DND-41 (cell line): ENCODE results near the gene CCDC81.
"Not testable (repeated sequence)": the region's sequence is repeated elsewhere in the genome, so short reads cannot be mapped to it uniquely, and the experiment has no call there.

Experiments
- ATAC-seq: fragments of 200-7000 bp; cut with Tn5 transposase; 3 replicates; pipeline ENCODE4 v1.9.1; 2021; ENCODE audit warnings: low read depth; ENCODE audit not compliant: insufficient read depth
- DNase-seq: peaks from one replicate; pipeline ENCODE4 v3.0.0-alpha.2; 2020
- H2AFZ ChIP-seq: 2 replicates; pipeline ENCODE4 v1.6.0; 2012; ENCODE audit warnings: low read depth, low read length
- H3K27ac ChIP-seq: 2 replicates; pipeline ENCODE4 v1.5.1; 2012; ENCODE audit warnings: low read length, inconsistent platforms
- H3K27me3 ChIP-seq: fragments of 200-600 bp; sonication (generic); 2 replicates; pipeline ENCODE4 v1.6.0; 2012; ENCODE audit warnings: low read length, mild to moderate bottlenecking, inconsistent platforms; ENCODE audit not compliant: insufficient read depth, poor library complexity
- H3K36me3 ChIP-seq: 2 replicates; pipeline ENCODE4 v1.5.1; 2012; ENCODE audit warnings: low read length, inconsistent platforms; ENCODE audit not compliant: insufficient read depth
- H3K4me1 ChIP-seq: 2 replicates; pipeline ENCODE4 v1.5.1; 2012; ENCODE audit warnings: mild to moderate bottlenecking, low read length; ENCODE audit not compliant: insufficient read depth
- H3K4me2 ChIP-seq: 2 replicates; pipeline ENCODE4 v1.6.0; 2012; ENCODE audit warnings: mild to moderate bottlenecking, moderate library complexity, low read length, inconsistent platforms; ENCODE audit not compliant: insufficient read depth
- H3K4me3 ChIP-seq, 2 experiments: fragments of 200-600 bp in 1 of 2; shearing (Covaris generic) in 1 of 2; 2 replicates each; pipeline ENCODE4 v1.5.1; 2012 to 2016; ENCODE audit warnings: inconsistent platforms in 2 of 2, low read length in 2 of 2, mild to moderate bottlenecking in 2 of 2, low read depth in 1 of 2, moderate library complexity in 1 of 2
- H3K79me2 ChIP-seq: 2 replicates; pipeline ENCODE4 v1.6.0; 2012; ENCODE audit warnings: low read length, inconsistent platforms; ENCODE audit not compliant: insufficient read depth
- H3K9ac ChIP-seq: 2 replicates; pipeline ENCODE4 v1.6.0; 2012; ENCODE audit warnings: low read depth, mild to moderate bottlenecking, inconsistent platforms, low read length, moderate library complexity
- H3K9me3 ChIP-seq: 2 replicates; pipeline ENCODE4 v1.5.1; 2012; ENCODE audit warnings: low read length, moderate library complexity, mild to moderate bottlenecking, inconsistent platforms; ENCODE audit not compliant: insufficient read depth, severe bottlenecking
- H4K20me1 ChIP-seq: 2 replicates; pipeline ENCODE4 v1.6.0; 2012; ENCODE audit warnings: low read length; ENCODE audit not compliant: insufficient read depth
- EZH2 ChIP-seq: IDR thresholded peaks from 3 replicates; pipeline ENCODE4 v1.6.1; 2012; ENCODE audit warnings: borderline replicate concordance, low read depth, mild to moderate bottlenecking, moderate library complexity, low read length, inconsistent platforms; ENCODE audit not compliant: severe bottlenecking
- TF ChIP-seq, protein P1 (sequence below): IDR thresholded peaks from 2 replicates; pipeline ENCODE4 v1.5.1; 2012; ENCODE audit warnings: borderline replicate concordance, low read length, moderate library complexity, mild to moderate bottlenecking; ENCODE audit not compliant: poor library complexity, severe bottlenecking; ENCODE audit errors: extremely low read depth

CCDC81 gene

DNA sequence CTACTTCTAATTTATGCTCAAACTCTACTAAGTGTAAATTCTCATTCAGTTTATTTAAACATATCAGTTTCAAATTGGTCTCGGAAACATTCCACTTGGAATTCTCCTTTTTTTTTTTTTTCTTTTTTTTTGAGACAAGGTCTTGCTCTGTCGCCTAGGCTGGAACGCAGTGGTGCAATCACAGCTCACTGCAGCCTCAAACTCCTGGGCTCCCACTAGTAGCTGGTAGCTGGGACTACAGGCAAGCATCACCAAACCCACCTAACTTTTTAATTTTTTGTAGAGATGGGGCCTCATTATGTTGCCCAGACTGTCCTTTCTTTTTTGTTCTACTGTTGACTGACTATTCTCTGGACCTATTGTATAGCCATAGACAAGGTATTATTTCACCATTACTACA is 33.3 kb upstream of the CCDC81 start:
- no peaks in the 10 kb centered on the region for H3K4me1 ChIP-seq
- ATAC-seq = no peak
- H3K27ac ChIP-seq = no peak overlapping the region
- no peak overlapping the region for H2AFZ ChIP-seq
- no peak overlapping the region for H3K4me3 ChIP-seq
- H3K36me3 ChIP-seq = peaks cover 36% of the 10 kb centered on the region
- no peak overlapping the region for H3K4me2 ChIP-seq
- H3K79me2 ChIP-seq = 0 out of 2 replicates have a peak, but pooled peaks cover 4% of the 10 kb centered on the region
- DNase-seq = no peak
- TF ChIP-seq, protein P1, sequence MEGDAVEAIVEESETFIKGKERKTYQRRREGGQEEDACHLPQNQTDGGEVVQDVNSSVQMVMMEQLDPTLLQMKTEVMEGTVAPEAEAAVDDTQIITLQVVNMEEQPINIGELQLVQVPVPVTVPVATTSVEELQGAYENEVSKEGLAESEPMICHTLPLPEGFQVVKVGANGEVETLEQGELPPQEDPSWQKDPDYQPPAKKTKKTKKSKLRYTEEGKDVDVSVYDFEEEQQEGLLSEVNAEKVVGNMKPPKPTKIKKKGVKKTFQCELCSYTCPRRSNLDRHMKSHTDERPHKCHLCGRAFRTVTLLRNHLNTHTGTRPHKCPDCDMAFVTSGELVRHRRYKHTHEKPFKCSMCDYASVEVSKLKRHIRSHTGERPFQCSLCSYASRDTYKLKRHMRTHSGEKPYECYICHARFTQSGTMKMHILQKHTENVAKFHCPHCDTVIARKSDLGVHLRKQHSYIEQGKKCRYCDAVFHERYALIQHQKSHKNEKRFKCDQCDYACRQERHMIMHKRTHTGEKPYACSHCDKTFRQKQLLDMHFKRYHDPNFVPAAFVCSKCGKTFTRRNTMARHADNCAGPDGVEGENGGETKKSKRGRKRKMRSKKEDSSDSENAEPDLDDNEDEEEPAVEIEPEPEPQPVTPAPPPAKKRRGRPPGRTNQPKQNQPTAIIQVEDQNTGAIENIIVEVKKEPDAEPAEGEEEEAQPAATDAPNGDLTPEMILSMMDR = no peak
- no peak for TF ChIP-seq EZH2
- H3K9ac ChIP-seq = no peak overlapping the region
- no peaks in the 10 kb centered on the region for H3K9me3 ChIP-seq
- no peaks in the 10 kb centered on the region for H3K27me3 ChIP-seq
- no peaks in the 10 kb centered on the region for H4K20me1 ChIP-seq

DNA sequence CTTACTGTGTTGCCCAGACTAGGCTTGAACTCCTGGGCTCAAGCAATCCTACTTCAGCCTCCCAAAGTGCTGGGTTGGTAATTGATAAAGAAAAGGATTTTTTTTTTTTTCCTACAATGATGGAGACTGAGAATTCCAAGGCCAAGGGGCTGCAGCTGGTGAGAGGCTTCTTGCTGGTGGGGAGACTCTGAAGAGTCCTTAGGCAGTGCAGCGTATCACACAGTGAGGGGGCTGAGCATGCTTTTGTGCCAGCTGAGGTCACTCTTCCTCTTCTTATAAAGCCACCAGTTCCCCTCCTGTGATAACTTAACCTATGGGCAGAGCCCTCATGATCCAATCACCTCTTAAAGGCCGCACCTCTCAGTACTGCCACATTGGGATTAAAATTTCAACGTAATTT is 28.2 kb upstream of the CCDC81 start:
- TF ChIP-seq, protein P1 = no peak
- ATAC-seq (no peak), DNase-seq (no peak)
- Histone ChIP-seq H3K4me2 (no peak overlapping the region), H3K4me1 (no peaks in the 10 kb centered on the region), H3K27ac (no peak overlapping the region), H4K20me1 (no peaks in the 10 kb centered on the region), H2AFZ (no peak overlapping the region), H3K9ac (no peak overlapping the region), H3K9me3 (no peaks in the 10 kb centered on the region), H3K27me3 (no peaks in the 10 kb centered on the region), H3K4me3 (no peak overlapping the region), H3K36me3 (peaks cover 28% of the 10 kb centered on the region), H3K79me2 (0 out of 2 replicates have a peak, but pooled peaks cover 4% of the 10 kb centered on the region)

DNA sequence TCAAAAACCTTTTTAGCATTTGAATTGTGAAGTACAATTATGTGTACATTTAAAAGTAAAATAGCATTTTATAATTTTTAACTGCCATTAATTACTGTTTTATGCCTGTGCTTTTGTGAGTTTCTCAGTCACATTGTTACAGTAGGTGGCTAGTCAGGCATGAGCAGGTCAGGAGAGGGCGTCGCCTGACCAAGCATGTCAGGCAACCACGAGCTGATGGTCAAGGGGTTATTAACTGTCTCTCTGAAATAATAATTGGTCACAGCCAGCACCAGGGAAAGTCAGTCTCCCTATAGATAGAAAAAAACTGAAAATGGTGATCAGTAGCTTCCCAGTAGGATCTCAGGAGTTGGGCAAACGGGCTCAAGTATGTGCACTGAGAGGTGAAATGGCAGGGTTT is 19.4 kb upstream of the CCDC81 start:
- Histone ChIP-seq H3K27me3 (no peaks in the 10 kb centered on the region), H3K9ac (no peak overlapping the region), H3K27ac (no peak overlapping the region), H3K4me2 (no peak overlapping the region), H4K20me1 (no peaks in the 10 kb centered on the region), H3K79me2 (no peaks in the 10 kb centered on the region), H3K4me1 (no peaks in the 10 kb centered on the region), H3K4me3 (no peak overlapping the region), H3K9me3 (no peaks in the 10 kb centered on the region), H3K36me3 (no peaks in the 10 kb centered on the region), H2AFZ (no peak overlapping the region)
- ATAC-seq = no peak
- TF ChIP-seq EZH2 = no peak
- TF ChIP-seq, protein P1 = no peak
- DNase-seq = no peak

DNA sequence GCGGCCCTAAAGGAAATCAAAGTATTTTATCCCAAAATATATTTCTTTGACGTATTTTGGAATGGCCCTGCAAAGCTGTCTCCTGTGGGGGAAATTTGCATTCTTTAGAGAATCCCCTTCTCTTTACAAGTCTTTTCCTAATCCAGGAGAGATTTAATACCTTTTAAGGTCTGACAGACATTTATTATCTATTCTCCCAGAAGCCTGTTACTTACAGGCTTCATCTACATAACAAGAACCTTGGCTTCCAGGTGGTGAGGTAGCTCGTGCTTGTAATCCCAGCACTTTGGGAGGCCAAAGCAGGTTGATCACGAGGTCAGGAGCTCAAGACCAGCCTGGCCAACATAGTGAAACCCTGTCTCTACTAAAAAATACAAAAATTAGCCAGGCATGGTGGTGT is 17.3 kb upstream of the CCDC81 start:
- not testable (repeated sequence) for H3K4me3 ChIP-seq, H3K27me3 ChIP-seq, H3K9ac ChIP-seq, H2AFZ ChIP-seq, H3K79me2 ChIP-seq, H4K20me1 ChIP-seq, DNase-seq, H3K4me2 ChIP-seq, H3K4me1 ChIP-seq, H3K36me3 ChIP-seq, H3K9me3 ChIP-seq, ATAC-seq, H3K27ac ChIP-seq
